ACHN (cell line): ENCODE measurements around the gene PRRC2C.
"Not testable (repeated sequence)": the region's sequence is repeated elsewhere in the genome, so short reads cannot be mapped to it uniquely, and the experiment has no call there.

Experiments
- DNase-seq: peaks from one replicate; pipeline ENCODE4 v3.0.0-alpha.2; 2015
- in situ Hi-C: cut with HindIII; loops from 2 replicates; pipeline ENCODE4 v1.10.0; 2017; ENCODE audit warnings: low sequenced_read_pairs, low pct_ligation_motif_present, low pct_unique_long_range_greater_than_20kb

Gene PRRC2C

DNA sequence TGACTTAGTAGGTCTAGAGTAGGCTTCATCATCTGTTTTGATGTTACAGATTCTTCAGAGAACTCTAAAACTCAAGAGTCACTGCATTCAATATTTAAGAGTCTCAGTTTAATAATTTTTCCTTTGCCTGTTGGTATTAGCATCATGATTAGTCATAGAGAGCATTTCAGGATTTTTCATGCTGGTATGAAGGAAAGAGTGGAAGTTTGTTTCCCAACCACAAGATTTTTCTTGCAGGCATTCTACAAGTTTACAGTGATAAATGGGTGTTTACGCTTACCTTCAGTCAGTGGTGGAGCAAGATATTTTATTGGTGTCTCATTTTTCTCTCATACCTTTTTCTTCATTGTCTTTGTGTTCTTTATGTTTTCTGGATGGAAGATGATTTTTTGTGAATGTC lies 78.3 kb downstream of the PRRC2C start:
- in situ Hi-C loops: no loop called here
- no peak for DNase-seq

DNA sequence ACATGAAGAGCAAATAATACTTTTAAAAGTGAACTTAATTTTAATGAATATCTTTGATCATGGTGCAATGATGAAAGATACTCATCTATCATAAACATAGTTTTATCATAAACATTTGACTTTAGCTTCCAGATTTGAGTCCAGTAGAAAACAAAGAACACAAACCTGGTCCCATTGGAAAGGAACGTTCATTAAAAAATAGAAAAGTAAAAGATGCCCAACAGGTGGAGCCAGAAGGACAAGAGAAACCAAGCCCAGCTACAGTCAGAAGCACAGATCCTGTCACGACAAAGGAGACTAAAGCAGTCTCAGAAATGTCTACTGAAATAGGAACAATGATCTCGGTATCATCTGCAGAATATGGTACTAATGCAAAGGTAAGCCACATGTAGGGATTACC lies 81.1 kb downstream of the PRRC2C start:
- in situ Hi-C loops: no loop called here
- peak; percentile 19 for DNase-seq

DNA sequence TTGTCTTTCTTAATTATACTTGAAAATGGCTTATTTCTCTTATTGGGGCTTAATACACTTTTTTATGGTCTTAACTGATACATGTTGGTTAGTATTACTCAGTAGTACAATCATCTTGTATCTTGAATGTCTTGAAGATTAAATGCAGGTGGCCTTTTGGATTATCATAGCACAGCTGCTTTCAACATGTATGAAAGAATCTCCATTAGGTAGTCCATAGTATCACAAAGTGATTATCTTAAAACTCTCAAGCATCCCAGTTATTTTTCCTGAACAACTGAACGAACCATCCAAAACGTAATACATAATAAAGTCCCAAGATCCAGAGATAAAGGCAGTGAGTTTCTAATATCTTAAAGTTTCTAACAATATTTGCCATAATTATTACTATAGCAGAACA lies 85.0 kb downstream of the PRRC2C start:
- DNase-seq: no peak
- in situ Hi-C loops: no loop called here

DNA sequence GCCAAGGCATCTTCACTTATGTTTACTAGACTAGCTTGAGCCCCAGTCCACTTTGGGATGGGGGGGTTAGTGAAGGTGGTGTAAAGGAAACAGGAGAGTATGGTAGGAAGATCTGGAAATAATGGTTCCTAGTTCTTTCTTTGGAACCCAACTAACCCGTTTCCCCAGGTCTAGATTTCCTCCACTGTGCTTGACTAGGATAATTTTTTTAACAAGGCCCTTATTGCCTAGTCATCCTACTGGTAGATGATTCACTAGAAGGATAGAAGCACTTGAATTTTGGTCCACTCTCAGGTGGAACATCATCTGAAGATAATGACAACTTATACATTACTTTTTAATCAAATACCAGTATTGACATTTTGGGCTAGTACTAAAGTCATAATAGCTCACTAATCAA lies 90.8 kb downstream of the PRRC2C start:
- peak; percentile 29 for DNase-seq
- in situ Hi-C loops: no loop called here

DNA sequence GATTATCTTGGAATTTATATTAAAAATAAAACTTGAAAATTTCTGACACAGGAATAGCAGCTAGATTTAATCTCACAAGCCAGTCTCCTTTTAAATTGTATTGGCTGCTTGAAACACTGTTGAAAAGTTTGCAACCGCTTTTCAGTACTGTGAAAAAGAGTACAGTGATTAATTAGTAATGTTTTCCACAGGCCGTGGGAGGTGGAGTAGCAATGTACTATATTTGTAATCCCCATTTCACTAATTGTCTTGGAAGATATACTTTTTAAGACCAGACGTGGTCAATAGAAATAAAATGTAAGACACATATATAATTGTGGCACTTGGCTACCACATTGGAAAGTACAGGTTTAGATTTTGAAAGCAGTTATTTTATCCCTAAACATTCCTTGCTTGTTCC lies 95.9 kb downstream of the PRRC2C start:
- in situ Hi-C loops: no loop called here
- no peak for DNase-seq

DNA sequence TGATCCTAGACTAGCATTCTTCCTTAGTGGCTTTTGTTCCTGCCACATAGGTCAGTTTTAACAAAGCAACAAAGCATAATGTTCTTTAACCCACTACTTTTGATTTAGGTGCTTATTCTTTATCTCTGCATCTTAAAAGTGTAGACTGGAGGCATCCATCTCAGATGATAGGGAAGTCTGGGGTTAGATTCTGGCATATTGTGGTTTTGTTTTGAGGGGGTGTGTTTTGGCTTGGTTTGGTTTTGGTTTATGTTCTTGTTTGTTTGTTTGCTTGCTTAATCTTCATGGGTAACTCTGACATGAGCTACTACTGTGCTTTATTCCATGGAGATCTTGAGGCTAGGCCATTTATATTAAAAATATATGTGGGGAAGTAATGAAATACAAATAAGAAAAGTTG lies 96.4 kb downstream of the PRRC2C start:
- no peak for DNase-seq
- in situ Hi-C loops: no loop called here

DNA sequence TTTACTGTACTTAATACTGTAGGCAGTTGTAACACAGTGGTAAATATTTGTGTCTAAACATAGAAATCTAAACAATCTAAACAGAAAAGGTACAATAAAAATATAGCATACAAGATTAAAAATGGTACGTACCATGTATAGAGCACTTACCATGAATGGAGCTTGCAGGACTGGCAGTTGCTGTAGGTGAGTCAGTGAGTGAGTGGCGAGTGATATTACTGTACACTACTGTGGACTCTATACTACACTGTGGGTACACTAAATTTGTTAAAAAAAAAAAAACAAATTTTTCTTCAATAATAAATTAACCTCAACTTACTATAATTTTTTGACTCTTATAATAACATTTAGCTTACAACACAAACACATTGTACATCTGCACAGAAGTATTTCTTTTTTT lies 97.3 kb downstream of the PRRC2C start:
- DNase-seq: no peak

DNA sequence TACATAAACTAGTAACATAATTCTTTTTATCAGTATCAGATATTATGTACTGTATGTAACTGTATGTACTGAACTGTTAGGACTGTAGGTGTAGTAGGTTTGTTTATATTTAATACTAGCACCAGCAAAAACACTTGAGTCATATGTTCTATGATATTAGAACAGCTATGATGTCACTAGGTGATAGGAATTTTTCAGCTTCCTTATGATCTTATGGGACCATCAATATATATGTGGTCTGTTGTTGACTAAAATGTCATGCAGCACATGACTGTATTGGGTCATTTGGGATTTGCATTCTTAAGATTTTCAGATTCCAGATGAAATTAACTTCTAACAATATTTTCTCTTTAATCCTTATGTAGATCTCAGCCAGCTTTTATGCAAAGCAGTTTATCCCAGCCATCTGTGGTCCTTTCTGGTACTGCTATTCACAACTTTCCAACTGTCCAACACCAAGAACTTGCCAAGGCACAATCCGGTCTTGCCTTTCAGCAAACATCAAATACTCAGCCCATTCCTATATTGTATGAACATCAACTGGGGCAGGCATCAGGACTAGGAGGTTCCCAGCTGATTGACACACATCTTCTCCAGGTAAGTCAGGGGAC lies 98.4 kb downstream of the PRRC2C start:
- in situ Hi-C loops: no loop called here
- no peak for DNase-seq

More for the DNA sequence above, 97.3 kb downstream of the PRRC2C start:
- in situ Hi-C loops: no loop called here

DNA sequence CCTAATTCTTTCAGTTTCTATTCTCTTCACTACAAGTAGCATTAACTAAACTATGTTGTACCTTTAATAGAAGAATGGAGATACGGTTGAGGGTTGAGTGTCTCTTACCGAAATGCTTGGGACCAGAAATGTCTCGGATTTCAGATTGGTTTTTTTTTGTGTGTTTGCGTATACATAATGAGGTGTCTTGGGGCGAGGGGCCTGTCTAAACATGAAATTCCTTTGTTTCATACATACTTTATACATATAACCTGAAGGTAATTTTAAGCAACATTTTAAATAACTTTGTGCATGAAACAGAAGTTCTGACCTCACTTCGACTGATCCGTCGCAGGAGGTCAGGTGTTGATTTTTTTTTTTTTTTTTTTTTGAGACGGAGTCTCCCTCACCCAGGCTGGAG lies 100.4 kb downstream of the PRRC2C start:
- no peak for DNase-seq
- in situ Hi-C loops: no loop called here

DNA sequence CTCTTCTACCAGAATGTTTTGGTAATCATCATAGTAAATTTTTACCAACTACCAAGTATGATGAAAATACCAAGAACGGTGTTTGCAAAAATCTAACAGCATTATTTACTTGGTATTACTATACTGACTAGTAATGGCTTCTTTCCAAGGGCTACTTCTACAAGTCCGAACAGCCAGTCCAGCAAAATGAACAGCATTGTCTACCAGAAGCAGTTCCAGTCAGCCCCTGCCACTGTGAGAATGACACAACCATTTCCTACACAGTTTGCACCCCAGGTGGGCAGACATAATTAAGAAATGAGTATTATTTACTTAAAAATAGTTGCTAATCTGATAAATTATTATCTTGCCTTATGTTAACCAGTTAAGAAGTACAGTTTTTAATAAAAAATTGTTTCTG lies 102.9 kb downstream of the PRRC2C start:
- no peak for DNase-seq
- in situ Hi-C loops: no loop called here

DNA sequence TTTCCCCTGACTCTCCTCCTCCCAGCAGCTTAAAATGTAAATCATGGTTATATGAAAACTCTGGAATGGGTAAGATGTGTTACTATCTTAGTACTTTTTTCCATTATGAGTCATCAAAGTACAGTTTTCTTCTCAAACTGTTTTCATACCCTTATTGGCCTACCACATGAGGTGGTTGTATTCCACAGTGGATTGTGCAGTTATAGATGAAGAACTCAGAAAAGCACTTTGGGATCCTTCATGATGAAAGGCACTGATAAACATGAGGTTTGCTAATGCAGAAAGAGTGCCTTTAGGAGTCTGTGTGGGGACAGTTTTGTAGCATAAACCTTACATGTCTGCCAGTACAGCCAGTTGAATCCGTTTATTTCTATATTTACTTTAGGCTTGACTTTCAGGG lies 104.7 kb downstream of the PRRC2C start:
- DNase-seq: no peak
- in situ Hi-C loops: no loop called here

DNA sequence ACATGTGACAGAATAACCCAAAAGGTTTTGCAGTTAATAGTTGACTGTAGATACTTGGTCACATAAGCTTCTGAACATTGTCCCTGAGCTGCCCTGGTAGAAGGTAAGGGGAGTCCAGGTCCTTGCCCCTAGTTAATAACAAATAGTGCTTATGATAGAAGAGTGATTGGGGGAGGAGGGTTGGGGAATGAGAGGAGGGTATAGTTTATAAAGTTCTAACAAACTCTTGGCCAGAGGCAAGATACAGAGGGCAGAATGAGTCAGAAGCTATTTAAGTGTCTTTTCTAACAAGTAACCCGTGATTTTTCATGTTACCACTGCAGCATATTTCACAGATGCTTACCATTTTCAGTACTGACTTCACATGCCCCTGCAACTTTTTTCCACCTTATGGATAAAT lies 110.0 kb downstream of the PRRC2C start:
- no peak for DNase-seq
- in situ Hi-C loops: no loop called here

DNA sequence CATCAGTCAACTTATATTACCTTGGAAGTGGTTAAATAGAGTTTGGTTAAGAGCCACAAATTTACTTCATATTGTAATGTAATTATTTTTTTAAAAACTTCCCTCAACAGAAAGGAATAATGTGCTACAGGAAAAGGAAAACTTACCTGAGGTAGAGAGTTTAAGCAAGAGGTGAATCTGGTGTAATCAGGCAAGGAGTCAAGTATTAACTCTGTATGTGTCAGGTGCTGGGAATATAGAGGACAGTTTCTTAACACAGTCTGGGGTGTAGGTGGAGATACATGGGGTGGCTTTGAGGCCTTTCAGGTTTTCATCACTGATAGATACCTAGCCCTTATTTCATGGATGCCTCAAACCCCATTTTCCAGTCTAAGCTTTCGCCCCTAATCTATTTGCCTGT lies 110.8 kb downstream of the PRRC2C start:
- in situ Hi-C loops: no loop called here
- no peak for DNase-seq

DNA sequence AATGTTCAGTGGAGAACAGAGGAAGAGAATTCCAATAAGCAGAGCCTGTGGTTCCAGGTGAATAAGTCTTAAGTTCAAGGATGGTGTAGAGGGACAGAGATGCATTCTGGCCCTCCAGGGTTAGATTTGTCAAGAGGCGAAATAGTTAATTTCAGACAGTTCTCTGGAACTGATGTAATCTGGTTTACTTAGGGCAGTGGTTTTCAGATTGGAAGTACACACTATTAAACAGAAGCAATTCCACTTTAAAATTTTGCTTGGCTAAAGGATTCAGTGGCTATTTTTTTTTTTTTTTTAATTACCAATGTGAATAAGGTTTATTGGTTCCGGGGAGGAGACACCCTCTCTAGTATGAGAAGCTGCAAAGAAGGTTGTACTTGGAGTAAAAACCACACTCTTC lies 111.4 kb downstream of the PRRC2C start:
- in situ Hi-C loops: no loop called here
- no peak for DNase-seq

DNA sequence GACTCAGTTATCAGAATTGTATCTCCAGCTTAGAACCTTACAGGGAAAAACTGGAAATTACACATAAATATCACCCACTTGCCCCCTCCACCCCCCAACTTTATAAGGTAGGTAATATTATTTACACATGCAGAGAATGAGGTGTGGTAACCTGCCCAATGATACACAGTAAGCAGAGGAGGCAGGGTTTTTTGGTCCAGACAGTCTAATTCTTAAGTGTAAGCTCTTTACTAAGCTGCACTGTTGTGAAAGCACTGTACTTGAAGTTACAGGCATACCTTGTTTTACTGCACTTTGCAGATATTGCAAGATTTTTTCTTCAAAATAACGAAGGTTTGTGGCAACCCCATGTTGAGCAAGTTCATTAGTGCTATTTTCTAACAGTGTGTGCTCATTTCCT lies 111.9 kb downstream of the PRRC2C start:
- in situ Hi-C loops: no loop called here
- DNase-seq: no peak

DNA sequence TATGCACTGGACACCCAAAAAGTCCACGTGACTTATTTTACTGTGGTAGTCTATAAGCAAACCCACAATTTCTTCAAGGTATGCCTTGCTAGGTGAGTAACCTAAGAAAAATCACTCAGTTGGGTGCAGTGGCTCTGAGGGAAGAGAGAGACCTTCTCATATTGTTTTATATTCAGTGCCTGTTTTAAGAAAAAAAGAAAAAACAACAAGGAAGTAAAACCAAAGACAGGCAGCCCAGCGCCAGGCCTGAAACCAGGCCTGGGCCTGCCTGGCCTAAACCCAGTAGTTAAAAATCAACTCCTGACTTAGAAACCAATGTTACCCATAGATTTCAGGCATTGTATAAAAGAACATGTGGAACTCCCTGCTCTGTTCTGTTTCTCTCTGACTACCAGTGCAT lies 115.0 kb downstream of the PRRC2C start:
- DNase-seq, in situ Hi-C loops: not testable (repeated sequence)

DNA sequence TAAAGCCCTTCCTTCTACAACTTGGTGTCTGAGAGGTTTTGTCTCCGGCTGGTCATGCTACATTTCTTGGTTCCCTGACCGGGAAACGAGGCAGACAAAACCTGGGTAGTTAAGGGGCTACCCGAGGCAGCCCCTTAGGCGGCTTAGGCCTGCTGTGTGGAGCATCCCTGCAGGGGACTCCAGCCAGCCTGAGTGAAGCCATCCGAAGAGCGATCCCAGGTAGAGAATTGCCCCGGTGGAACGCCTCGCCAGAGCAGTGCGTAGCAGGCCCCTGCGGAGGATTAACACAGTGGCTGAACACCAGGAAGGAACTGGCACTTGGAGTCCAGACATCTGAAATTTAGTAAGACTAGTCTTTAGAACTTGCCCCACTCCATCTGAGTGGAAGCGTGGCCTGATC lies 115.5 kb downstream of the PRRC2C start:
- no peak for DNase-seq
- in situ Hi-C loops: no loop called here

DNA sequence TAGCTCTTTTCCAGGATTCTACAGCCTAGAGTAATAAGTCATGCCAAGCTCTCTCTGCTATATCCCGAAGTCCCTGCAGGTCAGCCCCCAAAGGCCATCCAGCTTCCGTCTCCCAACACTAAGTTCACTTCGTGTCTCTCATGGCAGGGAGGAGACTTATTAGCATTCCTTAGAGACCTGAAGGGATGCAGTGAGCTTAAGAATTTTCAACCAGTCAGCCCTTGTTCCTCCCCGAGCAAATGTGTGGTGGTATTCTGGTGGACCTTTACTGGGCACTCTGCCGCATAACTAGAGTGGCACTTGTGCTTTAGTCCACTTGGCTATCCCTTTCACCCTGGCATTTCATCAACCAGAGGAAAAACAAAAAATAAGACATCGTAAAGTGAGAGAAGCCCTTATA lies 117.7 kb downstream of the PRRC2C start:
- in situ Hi-C loops, DNase-seq: not testable (repeated sequence)

DNA sequence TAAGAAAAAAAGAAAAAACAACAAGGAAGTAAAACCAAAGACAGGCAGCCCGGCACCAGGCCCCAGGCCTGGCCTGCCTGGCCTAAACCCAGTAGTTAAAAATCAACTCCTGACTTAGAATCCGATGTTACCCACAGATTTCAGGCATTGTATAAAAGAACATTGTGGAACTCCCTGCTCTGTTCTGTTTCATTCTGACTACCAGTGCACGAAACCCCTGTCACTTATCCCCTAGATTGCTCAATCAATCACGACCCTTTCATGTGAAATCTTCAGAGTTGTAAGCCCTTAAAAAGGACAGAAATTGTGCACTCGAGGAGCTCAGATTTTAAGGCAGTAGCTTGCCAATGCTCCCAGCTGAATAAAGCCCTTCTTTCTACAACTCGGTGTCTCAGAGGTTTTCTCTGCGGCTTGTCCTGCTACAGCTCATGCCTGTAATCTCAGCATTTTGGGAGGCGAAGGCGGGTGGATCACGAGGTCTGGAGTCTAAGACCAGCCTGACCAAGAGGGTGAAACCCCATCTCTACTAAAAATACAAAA lies 121.1 kb downstream of the PRRC2C start:
- in situ Hi-C loops: no loop called here
- DNase-seq: no peak

DNA sequence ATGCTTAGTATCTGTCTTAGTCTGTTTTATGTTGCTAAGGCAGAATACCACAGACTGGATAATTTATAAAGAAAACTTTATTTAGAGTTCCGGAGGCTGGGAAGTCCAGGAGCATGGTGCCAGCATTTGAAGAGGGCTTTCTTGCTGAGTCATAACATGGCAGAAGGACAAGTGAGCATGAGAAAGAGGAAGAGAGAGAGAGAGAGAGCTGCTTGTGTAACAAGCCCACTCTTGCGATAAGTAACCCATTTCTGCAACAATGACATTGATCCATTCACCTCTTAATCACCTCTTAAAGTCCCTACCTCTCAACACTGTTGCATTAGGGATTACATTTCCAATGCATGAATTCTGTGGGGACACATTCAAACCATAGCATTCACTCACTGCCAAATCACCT lies 125.1 kb downstream of the PRRC2C start:
- no peak for DNase-seq
- in situ Hi-C loops: no loop called here

DNA sequence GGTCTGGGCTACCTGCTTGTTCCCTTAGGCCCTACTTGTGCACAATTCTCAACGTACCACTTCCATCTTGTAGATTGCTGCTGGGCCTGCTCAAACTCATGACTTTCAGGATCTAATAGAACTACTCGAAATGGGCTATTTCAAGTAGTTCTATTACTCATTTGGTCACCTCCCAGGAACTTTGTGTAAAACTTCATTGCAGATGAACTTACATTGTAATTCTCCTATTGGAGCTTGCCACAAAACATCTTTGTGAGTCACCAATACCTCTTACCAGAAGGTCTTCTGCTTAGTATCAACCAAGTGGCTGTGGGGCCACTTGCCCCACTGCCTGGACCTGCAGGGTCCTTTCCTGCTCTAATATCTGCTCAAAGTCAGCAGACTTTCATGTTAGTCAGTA lies 126.0 kb downstream of the PRRC2C start:
- in situ Hi-C loops: no loop called here
- no peak for DNase-seq
